IMR-90 (cell line): Measurements from ENCODE around the gene ABCG8. TPM values are rescaled to one million over a fixed set of nuclear protein-coding genes. Genes with fewer than 3 reads are reported as not detected.

Source experiments
- ATAC-seq: fragments of 200-7000 bp; cut with Tn5 transposase; 2 replicates; pipeline ENCODE4 v1.9.1; 2020; ENCODE audit warnings: low read depth, mild to moderate bottlenecking, moderate library complexity
- BruUV-seq: library from RNA; stranded (reverse); fragments of 400-500 nt; replicated peaks from 2 replicates; lab custom pipeline; 2021; lab: Mats Ljungman, UMichigan
- CTCF ChIA-PET: fragments of 300-600 bp; formaldehyde crosslinking; extraction: SDS; loops from one replicate; lab custom pipeline; 2021; ENCODE audit warnings: antibody characterized with exemption; lab: Yijun Ruan, JAX
- POLR2A ChIA-PET: fragments of 300-600 bp; sonication (Branson Sonifier 250); formaldehyde crosslinking; loops from one replicate; lab custom pipeline; 2022; ENCODE audit warnings: antibody characterized with exemption; ENCODE audit not compliant: unreplicated experiment; lab: Charles Lee
- DNase-seq: peaks from one replicate; pipeline ENCODE4 v3.0.0; 2013
- H2AFZ ChIP-seq: replicated peaks from 2 replicates; pipeline ENCODE3; 2013; ENCODE audit warnings: low read length, mild to moderate bottlenecking; ENCODE audit not compliant: poor library complexity
- H2AK5ac ChIP-seq: 2 replicates; pipeline ENCODE4 v1.6.1; 2013; ENCODE audit warnings: low read depth, low read length, inconsistent platforms
- H2AK9ac ChIP-seq: replicated peaks from 2 replicates; pipeline ENCODE3; 2013; ENCODE audit warnings: mild to moderate bottlenecking, low read depth, low read length, moderate library complexity; ENCODE audit not compliant: poor library complexity
- H2BK120ac ChIP-seq: 2 replicates; pipeline ENCODE4 v1.6.1; 2013; ENCODE audit warnings: low read depth, low read length, inconsistent platforms
- H2BK15ac ChIP-seq: 3 replicates; pipeline ENCODE4 v1.6.1; 2013; ENCODE audit warnings: low read depth, low read length, inconsistent platforms
- H2BK20ac ChIP-seq: 2 replicates; pipeline ENCODE4 v1.6.1; 2013; ENCODE audit warnings: low read depth, mild to moderate bottlenecking, inconsistent platforms, low read length, moderate library complexity
- H2BK5ac ChIP-seq: 2 replicates; pipeline ENCODE4 v1.6.1; 2013; ENCODE audit warnings: mild to moderate bottlenecking, low read depth, low read length, inconsistent platforms; ENCODE audit not compliant: poor library complexity, severe bottlenecking
- H3K14ac ChIP-seq: replicated peaks from 2 replicates; pipeline ENCODE4 v1.6.1; 2013; ENCODE audit warnings: low read depth, low read length, inconsistent platforms
- H3K18ac ChIP-seq: 2 replicates; pipeline ENCODE4 v1.6.1; 2013; ENCODE audit warnings: low read depth, low read length, control low read depth
- H3K23ac ChIP-seq: 2 replicates; pipeline ENCODE4 v1.6.1; 2013; ENCODE audit warnings: low read depth, low read length, inconsistent platforms
- H3K27ac ChIP-seq: 2 replicates; pipeline ENCODE4 v1.5.1; 2013; ENCODE audit warnings: mild to moderate bottlenecking, control low read depth, low read length; ENCODE audit not compliant: insufficient read depth
- H3K27me3 ChIP-seq: 2 replicates; pipeline ENCODE4 v1.6.1; 2013; ENCODE audit warnings: low read length; ENCODE audit not compliant: control insufficient read depth, insufficient read depth
- H3K36me3 ChIP-seq: 2 replicates; pipeline ENCODE4 v1.6.1; 2013; ENCODE audit warnings: low read length, mixed read lengths; ENCODE audit not compliant: control insufficient read depth, insufficient read depth
- H3K4ac ChIP-seq: 2 replicates; pipeline ENCODE4 v1.6.1; 2013; ENCODE audit warnings: low read depth, low read length, inconsistent platforms
- H3K4me1 ChIP-seq: 2 replicates; pipeline ENCODE4 v1.6.1; 2013; ENCODE audit warnings: low read length, mixed read lengths; ENCODE audit not compliant: control insufficient read depth, insufficient read depth
- H3K4me2 ChIP-seq: 2 replicates; pipeline ENCODE4 v1.6.1; 2013; ENCODE audit warnings: low read depth, mild to moderate bottlenecking, control low read depth, low read length, moderate library complexity
- H3K4me3 ChIP-seq: 2 replicates; pipeline ENCODE4 v1.5.1; 2013; ENCODE audit warnings: low read depth, mild to moderate bottlenecking, control low read depth, low read length, moderate library complexity; ENCODE audit not compliant: insufficient read depth
- H3K56ac ChIP-seq: 2 replicates; pipeline ENCODE4 v1.6.1; 2013; ENCODE audit warnings: low read length, inconsistent platforms; ENCODE audit not compliant: insufficient read depth; ENCODE audit errors: extremely low read depth
- H3K79me1 ChIP-seq, 2 experiments: 2 replicates each; pipeline ENCODE4 v1.6.1; 2013; ENCODE audit warnings: low read length in 2 of 2, inconsistent platforms in 1 of 2, low read depth in 1 of 2
- H3K9ac ChIP-seq: 2 replicates; pipeline ENCODE4 v1.6.1; 2013; ENCODE audit warnings: low read depth, low read length, control low read depth
- H3K9me1 ChIP-seq: 2 replicates; pipeline ENCODE4 v1.6.1; 2013; ENCODE audit warnings: low read length, inconsistent platforms; ENCODE audit not compliant: insufficient read depth
- H3K9me3 ChIP-seq: 2 replicates; pipeline ENCODE4 v1.6.1; 2013; ENCODE audit warnings: low read length; ENCODE audit not compliant: control insufficient read depth, insufficient read depth
- H4K20me1 ChIP-seq: 2 replicates; pipeline ENCODE4 v1.6.1; 2013; ENCODE audit warnings: low read length, inconsistent platforms; ENCODE audit not compliant: insufficient read depth
- H4K5ac ChIP-seq: 2 replicates; pipeline ENCODE4 v1.6.1; 2013; ENCODE audit warnings: mild to moderate bottlenecking, low read depth, low read length, control low read depth
- H4K8ac ChIP-seq, 2 experiments: 2 replicates each; pipeline ENCODE4 v1.6.1; 2013; ENCODE audit warnings: low read depth in 2 of 2, low read length in 2 of 2, control low read depth in 1 of 2, inconsistent platforms in 1 of 2
- H4K91ac ChIP-seq: 2 replicates; pipeline ENCODE4 v1.6.1; 2013; ENCODE audit warnings: low read depth, low read length, inconsistent platforms; ENCODE audit not compliant: insufficient read depth
- MAFK ChIP-seq: IDR thresholded peaks from 2 replicates; pipeline ENCODE4 v1.6.1; 2012; ENCODE audit warnings: low read depth, low read length, improper control_type of control experiment
- MXI1 ChIP-seq: IDR thresholded peaks from 2 replicates; pipeline ENCODE4 v1.6.1; 2012; ENCODE audit warnings: low read depth, mild to moderate bottlenecking, low read length, moderate library complexity, borderline replicate concordance
- WGBS, 2 experiments: methylation state at CpG; one replicate each; pipeline versions ENCODE4 v1.1.5 to v1.1.7; 2013; ENCODE audit warnings: missing lambda C conversion rate in 2 of 2; ENCODE audit not compliant: insufficient read length in 1 of 2; ENCODE audit errors: extremely low coverage in 2 of 2; 5-methylcytosine and 5-hydroxymethylcytosine counted together
- dilution Hi-C: fragments of 300-500 bp; cut with HindIII; formaldehyde crosslinking; loops from one replicate; pipeline ENCODE4 v1.14.3; 2018; ENCODE audit warnings: low sequenced_read_pairs; ENCODE audit not compliant: unreplicated experiment
- in situ Hi-C: fragments of 300-500 bp; cut with MboI; formaldehyde crosslinking; loops from 3 replicates; pipeline ENCODE4 v1.14.3; 2019; ENCODE audit warnings: low sequenced_read_pairs, inconsistent platforms, mixed read lengths
- intact Hi-C: fragments of 100-400 bp; cut with micrococcal nuclease; formaldehyde crosslinking; loops from 2 replicates; pipeline ENCODE4 v1.10.0; 2022
- polyA plus RNA-seq, 3 experiments: library from polyadenylated mRNA; depleted of rRNA; stranded (reverse); fragments of >200 nt; gene quantifications; 2 replicates each; pipeline ENCODE4 v1.2.3, GENCODE V29; 2012; ENCODE audit warnings: low replicate concordance in 1 of 3
- total RNA-seq: library from RNA; depleted of rRNA; stranded (reverse); fragments of >200 nt; gene quantifications from 2 replicates; pipeline ENCODE4 v1.2.3, GENCODE V29; 2012

ABCG8 gene
- total and polyA plus RNA-seq, 2 of the 4 experiments (the other 2 are of a cell fraction) = not detected

- Histone ChIP-seq H4K8ac (no peak overlapping the region), H2BK15ac (no peak overlapping the region), H4K91ac (no peak overlapping the region), H2AFZ (no peak overlapping the region), H3K27me3 (no peaks in the 10 kb centered on the region), H3K79me1 (no peaks in the 10 kb centered on the region), H4K5ac (no peak overlapping the region), H2AK5ac (no peak overlapping the region), H4K20me1 (no peaks in the 10 kb centered on the region), H2BK5ac (no peak overlapping the region), H3K9me3 (no peaks in the 10 kb centered on the region), H3K4me2 (no peak overlapping the region), H2BK20ac (no peak overlapping the region), H2AK9ac (no peak overlapping the region), H3K27ac (no peak overlapping the region), H3K36me3 (0 out of 2 replicates have a peak, but pooled peaks cover 2% of the 10 kb centered on the region), H3K18ac (no peak overlapping the region), H2BK120ac (no peak overlapping the region), H3K4me3 (no peak overlapping the region), H3K9me1 (no peaks in the 10 kb centered on the region), H3K4ac (no peak overlapping the region), H3K56ac (no peak overlapping the region), H3K4me1 (no peaks in the 10 kb centered on the region), H3K9ac (no peak overlapping the region), H3K14ac (no peak overlapping the region), H3K23ac (no peak overlapping the region)
- POLR2A ChIA-PET = no interaction called here
- BruUV-seq = no TSS peak
- DNase-seq = no peak
- CTCF ChIA-PET = no interaction called here
- ATAC-seq = no peak
- TF ChIP-seq MAFK = peak; percentile 80
- no peak for TF ChIP-seq MXI1
- dilution Hi-C loops = no loop called here
- in situ Hi-C loops = no loop called here
- no CpG with 5 or more reads among the region's 2 CpGs for WGBS, 2 experiments
- intact Hi-C loops = no loop called here
These were observed 26.8 kb upstream of the ABCG8 start for GRCh38 chr2:43812006-43812405.
